Measurements from ENCODE around the gene HEATR9.
"Not testable (repeated sequence)": the region's sequence is repeated elsewhere in the genome, so short reads cannot be mapped to it uniquely, and the experiment has no call there.

HEATR9 gene

GRCh38 chr17:35868737-35869136 lies at the start of gene HEATR9:
Gene HEATR9 (minus strand): TSS chr17:35868891. CDS start chr17:35868742, 149 bp downstream.
- DNase-seq = no peak

GRCh38 chr17:35917519-35918213 lies 49.0 kb upstream of the HEATR9 start:
- no peak for DNase-seq

GRCh38 chr17:35915153-35915964 lies 46.7 kb upstream of the HEATR9 start:
- DNase-seq = no peak

GRCh38 chr17:35914354-35914753 lies 45.7 kb upstream of the HEATR9 start:
- no peak for DNase-seq

- DNase-seq = no peak
Measured at GRCh38 chr17:35913609-35914008, 44.9 kb upstream of the HEATR9 start.

- DNase-seq = no peak
Measured at GRCh38 chr17:35912942-35913341, 44.3 kb upstream of the HEATR9 start.

- DNase-seq = no peak
Measured at GRCh38 chr17:35912339-35912912, 43.7 kb upstream of the HEATR9 start.

- DNase-seq = no peak
Measured at GRCh38 chr17:35909408-35909807, 40.7 kb upstream of the HEATR9 start.

GRCh38 chr17:35907691-35908090 lies 39.0 kb upstream of the HEATR9 start:
- DNase-seq = no peak

GRCh38 chr17:35906926-35907637 lies 38.4 kb upstream of the HEATR9 start:
- DNase-seq = no peak

- DNase-seq = no peak
Measured at GRCh38 chr17:35906191-35906925, 37.7 kb upstream of the HEATR9 start.

GRCh38 chr17:35903451-35903850 lies 34.8 kb upstream of the HEATR9 start:
- DNase-seq = no peak

- DNase-seq = no peak
Measured at GRCh38 chr17:35901631-35902175, 33.0 kb upstream of the HEATR9 start.

GRCh38 chr17:35900708-35901480 lies 32.2 kb upstream of the HEATR9 start:
- peak; percentile 50 for DNase-seq

GRCh38 chr17:35900280-35900679 lies 31.6 kb upstream of the HEATR9 start:
- DNase-seq = peak; percentile 35

- DNase-seq = peak; percentile 52
Measured at GRCh38 chr17:35898283-35899070, 29.8 kb upstream of the HEATR9 start.

- not testable (repeated sequence) for DNase-seq
Measured at GRCh38 chr17:35897772-35898171, 29.1 kb upstream of the HEATR9 start.

GRCh38 chr17:35895636-35896587 lies 27.2 kb upstream of the HEATR9 start:
- peak; percentile 66 for DNase-seq

GRCh38 chr17:35894206-35894605 lies 25.5 kb upstream of the HEATR9 start:
- no peak for DNase-seq
